ENCODE results near the gene MYH11. TPM values are rescaled to one million over a fixed set of nuclear protein-coding genes. Genes with fewer than 3 reads are reported as not detected.

MYH11 gene
- polyA plus RNA-seq, 1 donor from 2014 or later: not detected

DNA sequence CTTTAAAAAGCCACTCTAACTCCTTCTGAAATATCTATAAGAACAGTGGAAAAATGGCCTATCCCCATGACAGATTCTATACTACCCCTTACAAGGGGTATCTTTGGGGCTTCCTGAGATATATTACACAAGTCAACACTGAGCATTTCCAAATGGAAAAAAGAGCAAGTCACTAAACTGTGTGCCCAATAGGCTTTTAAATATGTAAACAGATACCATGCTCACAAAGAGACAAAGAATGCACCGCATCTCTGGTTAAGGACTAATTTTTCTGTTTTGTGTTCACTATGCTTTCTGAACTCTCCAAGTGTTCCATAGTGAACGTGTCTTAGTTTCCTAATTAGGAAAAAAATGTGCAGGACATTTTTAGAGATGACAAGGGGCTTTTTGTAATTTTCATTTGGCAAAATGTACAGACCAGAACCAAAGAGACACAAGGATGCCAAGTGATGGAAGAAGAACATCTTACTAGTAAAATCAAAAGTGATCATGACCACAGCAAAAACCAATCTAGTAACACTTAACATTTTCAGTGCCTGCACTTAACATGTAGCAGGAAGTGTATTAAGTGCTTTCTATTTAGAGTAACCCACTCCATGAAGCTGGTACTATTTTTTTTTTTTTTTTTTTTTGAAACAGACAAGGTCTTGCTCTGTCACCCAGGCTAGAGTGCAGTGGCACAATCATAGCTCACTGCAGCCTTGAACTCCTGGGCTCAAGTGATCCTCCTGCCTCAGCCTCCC, 21.5 kb downstream of the MYH11 start:
- Histone ChIP-seq H3K9me3 (ENCODE audit: low read length) (no peaks in the 10 kb centered on the region), H3K79me2 (replicated peaks; ENCODE audit: insufficient read depth, low read length) (no peaks in the 10 kb centered on the region), H3K4me2 (ENCODE audit: low read length) (no peak overlapping the region), H3K9me2 (ENCODE audit: insufficient read depth, low read length) (no peaks in the 10 kb centered on the region), H3K4me3 (ENCODE audit: low read length) (no peak overlapping the region), H3K9ac (ENCODE audit: low read length) (no peak overlapping the region), H3K36me3 (ENCODE audit: insufficient read depth, low read length) (no peaks in the 10 kb centered on the region), H3K27me3 (ENCODE audit: insufficient read depth, low read depth, low read length) (no peaks in the 10 kb centered on the region), H2AFZ (ENCODE audit: low read depth, low read length) (no peak overlapping the region), H3K27ac (ENCODE audit: low read length) (no peak overlapping the region), H4K20me1 (ENCODE audit: insufficient read depth) (no peaks in the 10 kb centered on the region), H3F3A (ENCODE audit: insufficient read depth, low read length, poor library complexity, severe bottlenecking) (no peaks in the 10 kb centered on the region)
- no peak for TF ChIP-seq RAD21 (conservative IDR thresholded peaks at IDR 0.05)
- no peak for TF ChIP-seq MXI1 (conservative IDR thresholded peaks at IDR 0.05; ENCODE audit: poor library complexity, severe bottlenecking)
- no peak for TF ChIP-seq SMC3 (conservative IDR thresholded peaks at IDR 0.05; ENCODE audit: poor library complexity)
- TF ChIP-seq EP300 (conservative IDR thresholded peaks at IDR 0.05; ENCODE audit: poor library complexity, severe bottlenecking): no peak
- TF ChIP-seq EZH2 (IDR thresholded peaks at IDR 0.05; ENCODE audit: borderline replicate concordance, insufficient read depth, low read length, poor library complexity, severe bottlenecking): no peak
- TF ChIP-seq TAF1 (IDR thresholded peaks at IDR 0.05; ENCODE audit: low read depth): no peak
- TF ChIP-seq, protein P1, sequence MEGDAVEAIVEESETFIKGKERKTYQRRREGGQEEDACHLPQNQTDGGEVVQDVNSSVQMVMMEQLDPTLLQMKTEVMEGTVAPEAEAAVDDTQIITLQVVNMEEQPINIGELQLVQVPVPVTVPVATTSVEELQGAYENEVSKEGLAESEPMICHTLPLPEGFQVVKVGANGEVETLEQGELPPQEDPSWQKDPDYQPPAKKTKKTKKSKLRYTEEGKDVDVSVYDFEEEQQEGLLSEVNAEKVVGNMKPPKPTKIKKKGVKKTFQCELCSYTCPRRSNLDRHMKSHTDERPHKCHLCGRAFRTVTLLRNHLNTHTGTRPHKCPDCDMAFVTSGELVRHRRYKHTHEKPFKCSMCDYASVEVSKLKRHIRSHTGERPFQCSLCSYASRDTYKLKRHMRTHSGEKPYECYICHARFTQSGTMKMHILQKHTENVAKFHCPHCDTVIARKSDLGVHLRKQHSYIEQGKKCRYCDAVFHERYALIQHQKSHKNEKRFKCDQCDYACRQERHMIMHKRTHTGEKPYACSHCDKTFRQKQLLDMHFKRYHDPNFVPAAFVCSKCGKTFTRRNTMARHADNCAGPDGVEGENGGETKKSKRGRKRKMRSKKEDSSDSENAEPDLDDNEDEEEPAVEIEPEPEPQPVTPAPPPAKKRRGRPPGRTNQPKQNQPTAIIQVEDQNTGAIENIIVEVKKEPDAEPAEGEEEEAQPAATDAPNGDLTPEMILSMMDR (IDR thresholded peaks at IDR 0.05; ENCODE audit: poor library complexity, severe bottlenecking): no peak

GRCh38 chr16:15834502-15834901, 22.3 kb downstream of the MYH11 start:
- Histone ChIP-seq H3K4me3 (ENCODE audit: low read length) (no peak overlapping the region), H3K9me2 (ENCODE audit: insufficient read depth, low read length) (no peaks in the 10 kb centered on the region), H2AFZ (ENCODE audit: low read depth, low read length) (no peak overlapping the region), H3K36me3 (ENCODE audit: insufficient read depth, low read length) (no peaks in the 10 kb centered on the region), H3K79me2 (replicated peaks; ENCODE audit: insufficient read depth, low read length) (no peaks in the 10 kb centered on the region), H4K20me1 (ENCODE audit: insufficient read depth) (no peaks in the 10 kb centered on the region), H3K9me3 (ENCODE audit: low read length) (no peaks in the 10 kb centered on the region), H3K27me3 (ENCODE audit: insufficient read depth, low read depth, low read length) (no peaks in the 10 kb centered on the region), H3F3A (ENCODE audit: insufficient read depth, low read length, poor library complexity, severe bottlenecking) (no peaks in the 10 kb centered on the region), H3K27ac (ENCODE audit: low read length) (no peak overlapping the region), H3K9ac (ENCODE audit: low read length) (no peak overlapping the region), H3K4me2 (ENCODE audit: low read length) (no peak overlapping the region)
- TF ChIP-seq TAF1 (IDR thresholded peaks at IDR 0.05; ENCODE audit: low read depth): no peak

GRCh38 chr16:15833541-15833940, 23.3 kb downstream of the MYH11 start:
- no peaks in the 10 kb centered on the region for H4K20me1 ChIP-seq (ENCODE audit: insufficient read depth)
- H3K4me3 ChIP-seq (ENCODE audit: low read length): no peak overlapping the region
- no peaks in the 10 kb centered on the region for H3K27me3 ChIP-seq (ENCODE audit: insufficient read depth, low read depth, low read length)
- no peak overlapping the region for H3K27ac ChIP-seq (ENCODE audit: low read length)
- H3K9me2 ChIP-seq (ENCODE audit: insufficient read depth, low read length): no peaks in the 10 kb centered on the region
- H3K9ac ChIP-seq (ENCODE audit: low read length): no peak overlapping the region
- no peaks in the 10 kb centered on the region for H3K36me3 ChIP-seq (ENCODE audit: insufficient read depth, low read length)
- no peak overlapping the region for H3K4me2 ChIP-seq (ENCODE audit: low read length)
- TF ChIP-seq, protein P1 (IDR thresholded peaks at IDR 0.05; ENCODE audit: poor library complexity, severe bottlenecking): no peak
- TF ChIP-seq RAD21 (conservative IDR thresholded peaks at IDR 0.05) (no peak), EP300 (conservative IDR thresholded peaks at IDR 0.05; ENCODE audit: poor library complexity, severe bottlenecking) (no peak), TAF1 (IDR thresholded peaks at IDR 0.05; ENCODE audit: low read depth) (no peak), SMC3 (conservative IDR thresholded peaks at IDR 0.05; ENCODE audit: poor library complexity) (no peak)
- TF ChIP-seq, protein P2, sequence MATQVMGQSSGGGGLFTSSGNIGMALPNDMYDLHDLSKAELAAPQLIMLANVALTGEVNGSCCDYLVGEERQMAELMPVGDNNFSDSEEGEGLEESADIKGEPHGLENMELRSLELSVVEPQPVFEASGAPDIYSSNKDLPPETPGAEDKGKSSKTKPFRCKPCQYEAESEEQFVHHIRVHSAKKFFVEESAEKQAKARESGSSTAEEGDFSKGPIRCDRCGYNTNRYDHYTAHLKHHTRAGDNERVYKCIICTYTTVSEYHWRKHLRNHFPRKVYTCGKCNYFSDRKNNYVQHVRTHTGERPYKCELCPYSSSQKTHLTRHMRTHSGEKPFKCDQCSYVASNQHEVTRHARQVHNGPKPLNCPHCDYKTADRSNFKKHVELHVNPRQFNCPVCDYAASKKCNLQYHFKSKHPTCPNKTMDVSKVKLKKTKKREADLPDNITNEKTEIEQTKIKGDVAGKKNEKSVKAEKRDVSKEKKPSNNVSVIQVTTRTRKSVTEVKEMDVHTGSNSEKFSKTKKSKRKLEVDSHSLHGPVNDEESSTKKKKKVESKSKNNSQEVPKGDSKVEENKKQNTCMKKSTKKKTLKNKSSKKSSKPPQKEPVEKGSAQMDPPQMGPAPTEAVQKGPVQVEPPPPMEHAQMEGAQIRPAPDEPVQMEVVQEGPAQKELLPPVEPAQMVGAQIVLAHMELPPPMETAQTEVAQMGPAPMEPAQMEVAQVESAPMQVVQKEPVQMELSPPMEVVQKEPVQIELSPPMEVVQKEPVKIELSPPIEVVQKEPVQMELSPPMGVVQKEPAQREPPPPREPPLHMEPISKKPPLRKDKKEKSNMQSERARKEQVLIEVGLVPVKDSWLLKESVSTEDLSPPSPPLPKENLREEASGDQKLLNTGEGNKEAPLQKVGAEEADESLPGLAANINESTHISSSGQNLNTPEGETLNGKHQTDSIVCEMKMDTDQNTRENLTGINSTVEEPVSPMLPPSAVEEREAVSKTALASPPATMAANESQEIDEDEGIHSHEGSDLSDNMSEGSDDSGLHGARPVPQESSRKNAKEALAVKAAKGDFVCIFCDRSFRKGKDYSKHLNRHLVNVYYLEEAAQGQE (IDR thresholded peaks at IDR 0.05; ENCODE audit: borderline replicate concordance): no peak
- no peaks in the 10 kb centered on the region for H3K79me2 ChIP-seq (replicated peaks; ENCODE audit: insufficient read depth, low read length)
- no peaks in the 10 kb centered on the region for H3K9me3 ChIP-seq (ENCODE audit: low read length)
- no peaks in the 10 kb centered on the region for H3F3A ChIP-seq (ENCODE audit: insufficient read depth, low read length, poor library complexity, severe bottlenecking)
- H2AFZ ChIP-seq (ENCODE audit: low read depth, low read length): no peak overlapping the region

All from neural cell (in vitro differentiated cells).